IPS-20b (cell line): ENCODE measurements around the gene CCDC30.

Experiments
- H3K27ac ChIP-seq: one replicate; pipeline ENCODE4 v1.5.1; 2013; ENCODE audit warnings: low read length
- H3K27me3 ChIP-seq: 2 replicates; pipeline ENCODE4 v1.6.1; 2013; ENCODE audit warnings: mild to moderate bottlenecking, low read length, inconsistent platforms; ENCODE audit not compliant: insufficient read depth
- H3K36me3 ChIP-seq: 2 replicates; pipeline ENCODE4 v1.6.1; 2013; ENCODE audit warnings: low read depth, mild to moderate bottlenecking, inconsistent platforms, low read length, moderate library complexity; ENCODE audit not compliant: insufficient read depth
- H3K4me1 ChIP-seq: 2 replicates; pipeline ENCODE4 v1.6.1; 2013; ENCODE audit warnings: mild to moderate bottlenecking, control low read depth, inconsistent platforms, low read length, moderate library complexity; ENCODE audit not compliant: insufficient read depth
- H3K4me3 ChIP-seq: 2 replicates; pipeline ENCODE4 v1.5.1; 2013; ENCODE audit warnings: mild to moderate bottlenecking, low read length, inconsistent platforms
- H3K9ac ChIP-seq: 2 replicates; pipeline ENCODE4 v1.6.1; 2013; ENCODE audit warnings: low read depth, mild to moderate bottlenecking, inconsistent platforms, low read length, moderate library complexity
- H3K9me3 ChIP-seq: 2 replicates; pipeline ENCODE4 v1.6.1; 2013; ENCODE audit warnings: mild to moderate bottlenecking, low read depth, low read length, inconsistent platforms; ENCODE audit not compliant: insufficient read depth

CCDC30 gene

DNA sequence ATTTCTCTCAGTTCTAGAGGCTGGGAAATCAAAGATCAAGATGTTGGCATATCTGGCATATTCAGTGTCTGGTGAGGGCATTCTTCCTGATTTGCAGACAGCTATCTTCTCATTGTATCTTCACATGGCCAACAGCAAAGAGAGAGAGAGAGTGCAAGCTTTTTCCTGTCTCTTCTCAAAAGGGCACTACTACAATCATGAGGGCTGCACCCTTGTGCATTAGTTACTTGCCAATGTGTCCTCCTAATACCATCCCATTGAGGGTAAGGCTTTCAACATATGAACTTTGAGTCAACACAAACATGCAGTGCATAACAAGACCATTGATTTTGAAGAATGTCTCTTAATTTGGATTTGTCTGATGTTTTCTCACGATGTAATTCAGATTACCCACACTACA, 78.0 kb downstream of the CCDC30 start:
- Histone ChIP-seq H3K9me3 (no peaks in the 10 kb centered on the region), H3K4me3 (no peak overlapping the region), H3K9ac (no peak overlapping the region), H3K4me1 (no peaks in the 10 kb centered on the region), H3K27ac (no peak overlapping the region), H3K36me3 (no peaks in the 10 kb centered on the region), H3K27me3 (no peaks in the 10 kb centered on the region)

- Histone ChIP-seq H3K4me1 (no peaks in the 10 kb centered on the region), H3K27ac (no peak overlapping the region), H3K4me3 (no peak overlapping the region)
These were observed 88.1 kb downstream of the CCDC30 start for GRCh38 chr1:42551180-42551579.

DNA sequence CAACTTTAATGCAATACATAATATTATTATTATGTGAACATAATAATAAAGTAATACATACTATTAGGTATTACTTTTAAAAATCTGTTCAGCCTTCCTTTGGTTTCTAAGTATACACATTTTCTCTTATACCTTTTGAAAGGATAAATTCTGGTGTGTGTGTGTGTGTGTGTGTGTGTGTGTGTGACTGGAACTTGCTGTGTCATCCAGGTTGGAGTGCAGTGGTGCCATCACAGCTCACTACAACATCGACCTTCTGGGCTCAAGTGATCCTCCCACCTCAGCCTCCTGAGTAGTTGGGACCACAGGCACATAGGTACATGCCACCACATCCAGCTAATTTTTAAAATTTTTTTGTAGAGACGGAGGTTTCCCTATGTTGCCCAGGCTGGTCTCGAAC, 88.5 kb downstream of the CCDC30 start:
- H3K9ac ChIP-seq, result no peak overlapping the region
- H3K4me3 ChIP-seq, result no peak overlapping the region
- no peak overlapping the region for H3K27ac ChIP-seq
- H3K9me3 ChIP-seq, result no peaks in the 10 kb centered on the region
- H3K27me3 ChIP-seq, result no peaks in the 10 kb centered on the region
- H3K4me1 ChIP-seq, result no peaks in the 10 kb centered on the region
- no peaks in the 10 kb centered on the region for H3K36me3 ChIP-seq

More at GRCh38 chr1:42551180-42551579, 88.1 kb downstream of the CCDC30 start:
- H3K27me3 ChIP-seq, result no peaks in the 10 kb centered on the region
- H3K9me3 ChIP-seq, result no peaks in the 10 kb centered on the region
- H3K9ac ChIP-seq, result no peak overlapping the region
- H3K36me3 ChIP-seq, result no peaks in the 10 kb centered on the region

DNA sequence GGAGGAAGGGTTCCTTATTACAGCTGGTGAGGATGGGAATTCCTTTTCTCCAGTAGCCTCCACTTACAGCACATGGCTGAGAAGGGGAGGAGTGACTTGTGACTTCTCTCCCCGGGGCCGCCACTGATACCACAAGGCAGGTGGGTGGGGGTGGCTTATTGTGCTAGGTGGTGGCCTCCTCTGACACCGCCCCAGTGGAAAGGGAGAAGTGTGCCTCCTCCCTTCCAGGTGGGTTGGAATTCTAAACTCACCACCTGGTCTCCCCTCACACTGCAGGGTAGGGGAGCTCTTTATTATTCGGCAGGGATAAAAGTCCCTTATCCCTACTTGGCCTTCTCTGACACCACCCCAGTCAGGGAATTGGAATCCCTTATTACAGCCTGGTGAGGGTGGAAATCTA, 89.5 kb downstream of the CCDC30 start:
- no peaks in the 10 kb centered on the region for H3K36me3 ChIP-seq
- H3K9ac ChIP-seq, result no peak overlapping the region
- no peaks in the 10 kb centered on the region for H3K4me1 ChIP-seq
- no peaks in the 10 kb centered on the region for H3K9me3 ChIP-seq
- H3K27ac ChIP-seq, result no peak overlapping the region
- H3K4me3 ChIP-seq, result 0 out of 2 replicates have a peak overlapping the region, but pooled peaks have one; percentile 10
- H3K27me3 ChIP-seq, result no peaks in the 10 kb centered on the region

DNA sequence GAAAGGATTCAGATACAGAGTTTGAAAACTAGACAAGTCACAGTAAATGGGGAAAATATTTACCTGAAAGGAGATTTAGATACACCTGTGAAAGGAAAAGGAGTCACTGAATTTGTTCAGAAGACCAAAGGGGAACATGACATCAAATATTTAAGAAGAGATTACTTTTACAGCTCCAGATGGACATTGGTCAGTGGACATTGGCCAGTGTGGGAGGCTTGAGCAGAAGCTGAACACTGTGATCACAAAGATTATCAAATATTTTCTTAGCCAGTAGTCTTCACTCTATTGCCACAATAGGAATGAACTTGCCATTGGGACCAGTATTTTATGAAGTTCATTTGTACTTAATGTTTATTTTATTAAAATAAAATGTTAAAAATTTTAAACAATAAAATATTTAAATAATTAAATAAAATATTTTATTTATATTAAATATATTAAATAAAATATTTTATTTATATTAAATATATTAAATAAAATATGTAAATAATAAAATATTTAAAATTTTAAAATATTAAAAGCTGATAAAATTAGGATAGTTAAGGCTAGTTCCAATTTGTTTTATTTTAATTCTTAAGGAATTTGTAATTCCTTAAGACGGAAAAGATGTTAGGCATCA, 94.3 kb downstream of the CCDC30 start:
- Histone ChIP-seq H3K4me1 (no peaks in the 10 kb centered on the region), H3K27me3 (no peaks in the 10 kb centered on the region), H3K27ac (no peak overlapping the region), H3K9me3 (no peaks in the 10 kb centered on the region), H3K9ac (no peak overlapping the region), H3K4me3 (no peak overlapping the region), H3K36me3 (no peaks in the 10 kb centered on the region)

DNA sequence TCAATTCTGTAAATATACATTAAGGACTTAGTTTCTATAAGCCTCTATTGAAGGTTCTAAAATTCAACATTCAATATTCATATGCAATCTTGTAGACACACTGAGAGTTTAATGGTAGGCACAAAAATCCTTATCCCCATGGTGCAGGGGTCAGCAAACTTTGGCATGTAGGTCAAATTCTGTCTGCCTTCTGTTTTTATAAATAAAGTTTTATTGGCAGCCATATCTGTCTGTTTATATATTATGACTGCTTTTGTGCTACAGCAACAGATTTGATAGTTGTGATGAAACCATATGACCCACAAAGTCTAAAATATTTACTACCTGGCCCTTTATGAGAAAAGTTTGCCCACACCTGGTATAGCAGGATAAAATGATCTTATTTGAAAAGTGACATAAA, 104.0 kb downstream of the CCDC30 start:
- H3K4me1 ChIP-seq, result no peaks in the 10 kb centered on the region
- H3K36me3 ChIP-seq, result no peaks in the 10 kb centered on the region
- no peak overlapping the region for H3K9ac ChIP-seq

GRCh38 chr1:42576935-42577334, 113.8 kb downstream of the CCDC30 start:
- no peak overlapping the region for H3K27ac ChIP-seq
- no peaks in the 10 kb centered on the region for H3K27me3 ChIP-seq
- no peaks in the 10 kb centered on the region for H3K36me3 ChIP-seq
- H3K9ac ChIP-seq, result no peak overlapping the region
- H3K4me3 ChIP-seq, result no peak overlapping the region
- H3K9me3 ChIP-seq, result no peaks in the 10 kb centered on the region
- no peaks in the 10 kb centered on the region for H3K4me1 ChIP-seq

More for the DNA sequence above, 104.0 kb downstream of the CCDC30 start:
- no peak overlapping the region for H3K4me3 ChIP-seq
- no peaks in the 10 kb centered on the region for H3K9me3 ChIP-seq
- no peaks in the 10 kb centered on the region for H3K27me3 ChIP-seq
- H3K27ac ChIP-seq, result no peak overlapping the region

DNA sequence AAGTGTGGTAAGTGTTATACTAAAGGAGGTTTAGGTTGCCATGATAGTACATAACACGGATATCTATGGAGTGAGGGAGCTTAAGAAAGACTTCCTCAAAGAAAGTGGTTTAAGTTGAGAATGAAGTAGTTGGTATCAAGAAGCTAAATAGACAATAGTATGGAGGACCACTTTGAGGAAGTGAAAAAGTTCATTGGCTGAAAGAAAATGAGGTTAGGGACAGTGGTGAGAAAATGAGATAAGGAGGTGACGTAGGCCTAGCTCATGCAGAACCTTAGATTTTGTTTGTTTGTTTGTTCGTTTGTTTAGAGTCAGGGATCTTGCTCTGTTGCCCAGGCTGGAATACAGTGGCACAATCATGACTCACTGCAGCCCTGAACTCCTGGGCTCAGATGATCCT, 122.9 kb downstream of the CCDC30 start:
- Histone ChIP-seq H3K4me1 (no peaks in the 10 kb centered on the region), H3K27ac (no peak overlapping the region), H3K9ac (no peak overlapping the region), H3K27me3 (no peaks in the 10 kb centered on the region), H3K36me3 (no peaks in the 10 kb centered on the region), H3K4me3 (no peak overlapping the region), H3K9me3 (peaks cover 21% of the 10 kb centered on the region)

- peaks cover 21% of the 10 kb centered on the region for H3K9me3 ChIP-seq
- no peak overlapping the region for H3K27ac ChIP-seq
- H3K36me3 ChIP-seq, result no peaks in the 10 kb centered on the region
- no peak overlapping the region for H3K9ac ChIP-seq
- H3K27me3 ChIP-seq, result no peaks in the 10 kb centered on the region
- H3K4me1 ChIP-seq, result no peaks in the 10 kb centered on the region
- H3K4me3 ChIP-seq, result no peak overlapping the region
These were observed 124.7 kb downstream of the CCDC30 start for GRCh38 chr1:42587753-42588152.

DNA sequence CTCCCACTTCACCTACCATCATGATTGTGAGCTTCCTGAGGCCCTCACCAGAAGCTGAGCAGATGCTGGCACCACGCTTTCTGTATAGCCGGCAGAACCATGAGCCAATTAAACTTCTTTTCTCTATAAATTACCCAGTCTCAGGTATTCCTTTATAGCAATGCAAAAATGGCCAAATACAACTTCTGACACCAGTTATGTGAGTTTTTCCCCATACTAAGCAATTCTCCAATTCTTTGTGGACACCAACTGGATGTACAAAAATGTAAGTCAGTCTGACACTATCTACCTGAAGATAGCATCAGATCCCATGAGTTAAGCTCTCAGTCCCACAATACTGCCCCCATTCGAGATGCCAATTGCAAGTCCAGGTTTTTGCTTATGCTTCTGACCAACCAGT, 129.7 kb downstream of the CCDC30 start:
- no peak overlapping the region for H3K9ac ChIP-seq
- H3K4me3 ChIP-seq, result no peak overlapping the region
- H3K27me3 ChIP-seq, result 0 out of 2 replicates have a peak, but pooled peaks cover 6% of the 10 kb centered on the region
- no peaks in the 10 kb centered on the region for H3K4me1 ChIP-seq
- H3K36me3 ChIP-seq, result no peaks in the 10 kb centered on the region
- H3K27ac ChIP-seq, result no peak overlapping the region
- peaks cover 12% of the 10 kb centered on the region for H3K9me3 ChIP-seq

DNA sequence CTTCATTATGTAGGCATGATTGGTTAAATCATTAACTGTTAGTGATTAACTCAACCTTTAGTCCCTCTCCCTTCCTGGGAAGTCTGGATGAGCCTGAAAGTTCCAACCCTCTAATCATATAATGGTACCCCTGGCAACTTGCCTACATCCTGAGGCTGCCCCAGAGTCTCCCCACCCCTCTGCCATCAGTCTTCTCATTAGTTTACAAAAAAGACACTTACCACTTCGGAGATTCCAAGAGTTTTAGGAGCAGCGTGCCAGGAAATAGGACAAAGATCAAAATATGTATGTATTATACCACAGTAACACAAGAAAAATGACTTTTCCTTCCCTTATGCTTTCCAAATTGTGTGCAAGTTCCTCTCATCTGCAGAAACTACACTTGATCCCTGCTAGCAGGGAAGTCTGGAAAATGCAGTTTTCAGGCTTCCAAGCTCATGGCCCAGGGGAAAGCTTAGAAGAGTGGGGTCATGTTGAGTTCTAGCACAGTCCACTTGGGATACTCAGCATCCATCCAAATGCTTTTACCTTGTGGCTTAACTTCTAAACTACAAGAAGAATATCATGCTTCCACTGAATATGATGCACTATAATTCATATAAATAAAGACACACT, 130.5 kb downstream of the CCDC30 start:
- Histone ChIP-seq H3K9ac (no peak overlapping the region), H3K36me3 (no peaks in the 10 kb centered on the region), H3K27me3 (0 out of 2 replicates have a peak, but pooled peaks cover 6% of the 10 kb centered on the region), H3K27ac (no peak overlapping the region), H3K4me3 (no peak overlapping the region), H3K4me1 (no peaks in the 10 kb centered on the region), H3K9me3 (peaks cover 4% of the 10 kb centered on the region; the same call in 1 of the 2 replicates)

- Histone ChIP-seq H3K4me1 (peaks cover 3% of the 10 kb centered on the region; the same call in 1 of the 2 replicates), H3K27ac (no peak overlapping the region), H3K9me3 (peaks cover 9% of the 10 kb centered on the region), H3K4me3 (no peak overlapping the region), H3K9ac (no peak overlapping the region), H3K27me3 (no peaks in the 10 kb centered on the region), H3K36me3 (no peaks in the 10 kb centered on the region)
These were observed 138.4 kb downstream of the CCDC30 start for GRCh38 chr1:42601472-42601871.
